HEK293 (cell line): ENCODE data around the gene TLR9.
A peak's percentile ranks its signal among the peaks of the same experiment; 100 is the strongest.

Source experiments
- CTCF ChIA-PET: fragments of 350-600 bp; formaldehyde crosslinking; extraction: SDS; loops from one replicate; lab custom pipeline; 2021; ENCODE audit warnings: antibody characterized with exemption; lab: Yijun Ruan, JAX
- POLR2A ChIA-PET: fragments of 300-600 bp; formaldehyde crosslinking; extraction: SDS; loops from one replicate; lab custom pipeline; 2020; ENCODE audit warnings: antibody characterized with exemption, inconsistent platforms; lab: Yijun Ruan, JAX
- H3K27ac ChIP-seq: fragments of 200-500 bp; sonication (Bioruptor generic); 2 replicates; pipeline ENCODE4 v1.5.1; 2014; ENCODE audit warnings: low read depth, low read length, control low read depth, inconsistent platforms; ENCODE audit errors: extremely low read depth
- H3K36me3 ChIP-seq, 2 experiments: fragments of 200-500 bp in 1 of 2; sonication (Bioruptor generic) in 1 of 2; 1 replicate in 1 of 2; 2 replicates in 1 of 2; pipeline ENCODE4 v1.5.1; 2014 to 2017; ENCODE audit warnings: inconsistent platforms in 2 of 2, low read length in 2 of 2; ENCODE audit not compliant: control insufficient read depth in 2 of 2, insufficient read depth in 1 of 2
- H3K4me1 ChIP-seq: fragments of 200-500 bp; sonication (Bioruptor generic); 2 replicates; pipeline ENCODE4 v1.5.1; 2014; ENCODE audit warnings: mild to moderate bottlenecking, low read length, inconsistent platforms; ENCODE audit not compliant: control insufficient read depth, insufficient read depth
- H3K4me3 ChIP-seq: 2 replicates; pipeline ENCODE4 v1.5.1; 2011; ENCODE audit warnings: low read depth, mild to moderate bottlenecking, control low read depth, low read length, moderate library complexity
- H3K9me3 ChIP-seq: fragments of 200-500 bp; sonication (Bioruptor generic); 2 replicates; pipeline ENCODE4 v1.5.1; 2014; ENCODE audit warnings: low read depth, low read length, inconsistent platforms; ENCODE audit not compliant: control insufficient read depth, insufficient read depth
- BCL6B ChIP-seq: fragments of 450-650 bp; formaldehyde crosslinking; IDR thresholded peaks from 2 replicates; pipeline ENCODE4 v1.5.1; 2017; ENCODE audit warnings: missing biosample characterization, missing genetic modification characterization
- EGR2 ChIP-seq: fragments of 450-650 bp; formaldehyde crosslinking; IDR thresholded peaks from 2 replicates; pipeline ENCODE4 v1.5.1; 2016; ENCODE audit warnings: low read depth, missing biosample characterization, missing genetic modification characterization
- HIC1 ChIP-seq: fragments of 450-650 bp; formaldehyde crosslinking; IDR thresholded peaks from 2 replicates; pipeline ENCODE4 v1.5.1; 2016; ENCODE audit warnings: missing biosample characterization, missing genetic modification characterization
- OSR2 ChIP-seq: fragments of 450-650 bp; formaldehyde crosslinking; IDR thresholded peaks from 2 replicates; pipeline ENCODE4 v1.5.1; 2016; ENCODE audit warnings: missing biosample characterization, missing genetic modification characterization
- PRDM10 ChIP-seq: fragments of 450-650 bp; formaldehyde crosslinking; IDR thresholded peaks from 2 replicates; pipeline ENCODE4 v1.5.1; 2016; ENCODE audit warnings: missing biosample characterization, missing genetic modification characterization
- ZBTB10 ChIP-seq: fragments of 450-650 bp; formaldehyde crosslinking; IDR thresholded peaks from 2 replicates; pipeline ENCODE4 v1.5.1; 2016; ENCODE audit warnings: missing biosample characterization, missing genetic modification characterization
- ZBTB17 ChIP-seq: fragments of 450-650 bp; formaldehyde crosslinking; IDR thresholded peaks from 2 replicates; pipeline ENCODE4 v1.5.1; 2016; ENCODE audit warnings: missing biosample characterization, missing genetic modification characterization
- ZFHX2 ChIP-seq: fragments of 450-650 bp; formaldehyde crosslinking; conservative IDR thresholded peaks from 2 replicates; pipeline ENCODE4 v1.5.1; 2016; ENCODE audit warnings: missing biosample characterization, missing genetic modification characterization
- ZIC2 ChIP-seq: fragments of 450-650 bp; formaldehyde crosslinking; IDR thresholded peaks from 2 replicates; pipeline ENCODE4 v1.5.1; 2016; ENCODE audit warnings: missing biosample characterization, missing genetic modification characterization
- ZNF112 ChIP-seq: fragments of 450-650 bp; formaldehyde crosslinking; IDR thresholded peaks from 2 replicates; pipeline ENCODE4 v1.5.0; 2017; ENCODE audit warnings: missing biosample characterization, missing genetic modification characterization
- ZNF140 ChIP-seq: fragments of 450-650 bp; formaldehyde crosslinking; IDR thresholded peaks from 2 replicates; pipeline ENCODE4 v1.5.1; 2016; ENCODE audit warnings: missing biosample characterization, missing genetic modification characterization
- ZNF155 ChIP-seq: fragments of 450-650 bp; formaldehyde crosslinking; IDR thresholded peaks from 2 replicates; pipeline ENCODE4 v1.5.1; 2016; ENCODE audit warnings: missing biosample characterization, missing genetic modification characterization
- ZNF16 ChIP-seq: fragments of 450-650 bp; formaldehyde crosslinking; IDR thresholded peaks from 2 replicates; pipeline ENCODE4 v1.5.1; 2016; ENCODE audit warnings: low read depth, missing biosample characterization, missing genetic modification characterization
- ZNF223 ChIP-seq: fragments of 450-650 bp; formaldehyde crosslinking; IDR thresholded peaks from 2 replicates; pipeline ENCODE4 v1.5.1; 2016; ENCODE audit warnings: missing biosample characterization, missing genetic modification characterization
- ZNF292 ChIP-seq: fragments of 450-650 bp; formaldehyde crosslinking; IDR thresholded peaks from 2 replicates; pipeline ENCODE4 v1.5.1; 2016; ENCODE audit warnings: low read depth, missing biosample characterization, missing genetic modification characterization, borderline replicate concordance
- ZNF354C ChIP-seq: fragments of 450-650 bp; formaldehyde crosslinking; IDR thresholded peaks from 2 replicates; pipeline ENCODE4 v1.5.1; 2016; ENCODE audit warnings: missing biosample characterization, missing genetic modification characterization, low read depth, borderline replicate concordance
- ZNF394 ChIP-seq: fragments of 450-650 bp; formaldehyde crosslinking; IDR thresholded peaks from 2 replicates; pipeline ENCODE4 v1.5.1; 2016; ENCODE audit warnings: missing biosample characterization, missing genetic modification characterization, mild to moderate bottlenecking, moderate library complexity, borderline replicate concordance
- ZNF426 ChIP-seq: fragments of 450-650 bp; formaldehyde crosslinking; IDR thresholded peaks from 2 replicates; pipeline ENCODE4 v1.5.1; 2017; ENCODE audit warnings: missing biosample characterization, missing genetic modification characterization, mild to moderate bottlenecking, inconsistent platforms, moderate library complexity
- ZNF596 ChIP-seq: fragments of 450-650 bp; IDR thresholded peaks from 2 replicates; pipeline ENCODE4 v1.5.0; 2018; ENCODE audit warnings: missing biosample characterization, mild to moderate bottlenecking, missing genetic modification characterization, moderate library complexity
- ZNF621 ChIP-seq: fragments of 450-650 bp; formaldehyde crosslinking; IDR thresholded peaks from 2 replicates; pipeline ENCODE4 v1.5.1; 2017; ENCODE audit warnings: missing biosample characterization, missing genetic modification characterization
- ZNF639 ChIP-seq: fragments of 450-650 bp; formaldehyde crosslinking; IDR thresholded peaks from 2 replicates; pipeline ENCODE4 v1.5.1; 2016; ENCODE audit warnings: missing biosample characterization, missing genetic modification characterization
- ZSCAN18 ChIP-seq: fragments of 450-650 bp; formaldehyde crosslinking; IDR thresholded peaks from 2 replicates; pipeline ENCODE4 v1.5.1; 2016; ENCODE audit warnings: missing biosample characterization, missing genetic modification characterization

Gene TLR9

GRCh38 chr3:52228751-52229291 lies 3.4 kb upstream of the TLR9 start (continued):
- no peak for TF ChIP-seq ZNF16 (tag by site-specific recombination)
- TF ChIP-seq ZBTB17 (tag by site-specific recombination), result no peak
- no peak for TF ChIP-seq OSR2 (tag by site-specific recombination)
- no peak for TF ChIP-seq PRDM10 (tag by site-specific recombination)
- no peak for TF ChIP-seq ZNF596
- no peak for TF ChIP-seq ZSCAN18 (tag by site-specific recombination)
- TF ChIP-seq ZNF223 (tag by site-specific recombination), result no peak
- no peak for TF ChIP-seq ZNF621 (tag by site-specific recombination)
- TF ChIP-seq ZNF140, result no peak
- TF ChIP-seq HIC1, result no peak
- no peak for TF ChIP-seq ZNF155 (tag by site-specific recombination)
- no peak for TF ChIP-seq ZNF354C
- no peak for TF ChIP-seq ZBTB10 (tag by site-specific recombination)
- no peak for TF ChIP-seq ZNF426 (tag by site-specific recombination)
- TF ChIP-seq, all 188 proteins: peak for 0

GRCh38 chr3:52228266-52228665 lies 2.8 kb upstream of the TLR9 start:
- Histone ChIP-seq H3K27ac (no peak overlapping the region), H3K4me1 (no peaks in the 10 kb centered on the region), H3K36me3 (peaks cover 0 to 33% of the 10 kb centered on the region in 2 experiments; a peak in 1 of 3 replicates), H3K9me3 (no peaks in the 10 kb centered on the region), H3K4me3 (no peak overlapping the region)
- TF ChIP-seq ZNF394 (tag by site-specific recombination), result no peak
- TF ChIP-seq ZFHX2 (tag by site-specific recombination), result peak; percentile 83
- TF ChIP-seq ZNF112, result no peak
- TF ChIP-seq ZNF639 (tag by site-specific recombination), result no peak
- no peak for TF ChIP-seq BCL6B (tag by site-specific recombination)
- TF ChIP-seq ZNF292 (tag by site-specific recombination), result no peak
- TF ChIP-seq ZIC2 (tag by site-specific recombination), result no peak
- peak; percentile 64 for TF ChIP-seq EGR2 (tag by site-specific recombination)
- CTCF ChIA-PET, result interaction anchor here (1.4 kb wide), 1 partner anchor 8 kb away, joined by 4 read pairs; no protein-coding TSS in a partner anchor
- POLR2A ChIA-PET, result no interaction called here
